ENCODE results near the gene ARHGAP18. TPM values are rescaled to one million over a fixed set of nuclear protein-coding genes. Genes with fewer than 3 reads are reported as not detected.

Gene ARHGAP18
- total RNA-seq, 2 donors from 2014 or later = 18.7 to 28.3 TPM

DNA sequence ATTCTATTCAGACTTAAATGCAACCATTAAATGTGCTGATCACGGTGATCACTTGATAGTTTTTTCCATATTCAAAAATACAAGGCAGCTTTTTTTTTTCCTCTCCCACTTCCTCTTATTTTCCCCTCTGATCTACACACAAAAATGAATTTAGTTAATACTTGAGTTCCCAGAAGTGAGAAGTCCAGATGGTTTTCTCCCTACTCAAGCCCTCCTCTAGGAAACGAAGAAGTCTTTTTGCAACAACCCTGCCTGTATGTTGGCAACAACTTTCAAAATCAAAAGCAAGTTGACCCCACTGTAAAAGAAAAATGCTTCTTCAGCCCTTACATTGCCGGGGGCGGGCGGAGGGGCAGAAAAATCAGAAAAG is 24.3 kb downstream of the ARHGAP18 start:
- H3K9ac ChIP-seq (ENCODE audit: low read depth in 2 of 2, low read length in 2 of 2) = no peak overlapping the region
- H3K27ac ChIP-seq = peak overlapping the region; percentile 46
- TF ChIP-seq, protein P1, sequence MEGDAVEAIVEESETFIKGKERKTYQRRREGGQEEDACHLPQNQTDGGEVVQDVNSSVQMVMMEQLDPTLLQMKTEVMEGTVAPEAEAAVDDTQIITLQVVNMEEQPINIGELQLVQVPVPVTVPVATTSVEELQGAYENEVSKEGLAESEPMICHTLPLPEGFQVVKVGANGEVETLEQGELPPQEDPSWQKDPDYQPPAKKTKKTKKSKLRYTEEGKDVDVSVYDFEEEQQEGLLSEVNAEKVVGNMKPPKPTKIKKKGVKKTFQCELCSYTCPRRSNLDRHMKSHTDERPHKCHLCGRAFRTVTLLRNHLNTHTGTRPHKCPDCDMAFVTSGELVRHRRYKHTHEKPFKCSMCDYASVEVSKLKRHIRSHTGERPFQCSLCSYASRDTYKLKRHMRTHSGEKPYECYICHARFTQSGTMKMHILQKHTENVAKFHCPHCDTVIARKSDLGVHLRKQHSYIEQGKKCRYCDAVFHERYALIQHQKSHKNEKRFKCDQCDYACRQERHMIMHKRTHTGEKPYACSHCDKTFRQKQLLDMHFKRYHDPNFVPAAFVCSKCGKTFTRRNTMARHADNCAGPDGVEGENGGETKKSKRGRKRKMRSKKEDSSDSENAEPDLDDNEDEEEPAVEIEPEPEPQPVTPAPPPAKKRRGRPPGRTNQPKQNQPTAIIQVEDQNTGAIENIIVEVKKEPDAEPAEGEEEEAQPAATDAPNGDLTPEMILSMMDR (IDR thresholded peaks at IDR 0.05) = no peak
- no peak overlapping the region for H3K4me3 ChIP-seq
- no peaks in the 10 kb centered on the region for H3K9me3 ChIP-seq
- intact Hi-C loops (cut with DNase I) = no loop called here
- no peaks in the 10 kb centered on the region for H3K36me3 ChIP-seq
- H3K27me3 ChIP-seq = no peaks in the 10 kb centered on the region
- no peak for DNase-seq
- peaks cover 8% of the 10 kb centered on the region for H3K4me1 ChIP-seq

DNA sequence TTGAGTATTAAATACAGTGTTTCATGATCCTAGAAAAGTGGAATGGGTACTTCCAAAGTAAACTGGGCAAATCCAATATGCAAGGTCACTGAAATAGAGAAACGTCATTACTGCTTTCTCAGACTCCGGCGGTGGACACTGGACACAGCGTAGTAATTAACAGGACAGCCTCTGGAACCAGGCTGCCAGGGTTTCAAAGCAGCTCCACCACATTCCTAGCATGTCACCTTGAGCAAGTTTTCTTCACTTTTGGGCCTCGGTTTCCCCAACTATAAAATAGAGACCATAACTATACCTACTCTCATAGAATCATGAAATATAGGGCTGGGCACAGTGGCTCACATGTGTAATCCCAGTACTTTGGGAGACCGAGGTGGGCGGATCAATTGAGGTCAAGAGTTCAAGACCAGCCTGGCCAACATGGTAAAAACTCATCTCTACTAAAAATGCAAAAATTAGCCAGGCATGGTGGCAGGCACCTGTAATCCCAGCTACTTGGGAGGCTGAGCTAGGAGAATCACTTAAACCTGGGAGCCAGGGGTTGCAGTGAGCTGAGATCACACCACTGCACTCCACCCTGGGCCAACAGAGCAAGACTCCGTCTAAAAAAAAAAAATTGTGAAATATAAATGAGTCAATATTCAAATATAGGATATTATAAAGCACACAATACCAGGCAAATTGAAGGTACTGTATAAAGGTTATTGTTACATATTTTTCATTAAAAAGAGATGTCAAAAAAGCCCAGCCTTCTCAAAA is 24.9 kb downstream of the ARHGAP18 start:
- H3K9ac ChIP-seq (ENCODE audit: low read depth in 2 of 2, low read length in 2 of 2) = no peak overlapping the region
- DNase-seq = no peak

DNA sequence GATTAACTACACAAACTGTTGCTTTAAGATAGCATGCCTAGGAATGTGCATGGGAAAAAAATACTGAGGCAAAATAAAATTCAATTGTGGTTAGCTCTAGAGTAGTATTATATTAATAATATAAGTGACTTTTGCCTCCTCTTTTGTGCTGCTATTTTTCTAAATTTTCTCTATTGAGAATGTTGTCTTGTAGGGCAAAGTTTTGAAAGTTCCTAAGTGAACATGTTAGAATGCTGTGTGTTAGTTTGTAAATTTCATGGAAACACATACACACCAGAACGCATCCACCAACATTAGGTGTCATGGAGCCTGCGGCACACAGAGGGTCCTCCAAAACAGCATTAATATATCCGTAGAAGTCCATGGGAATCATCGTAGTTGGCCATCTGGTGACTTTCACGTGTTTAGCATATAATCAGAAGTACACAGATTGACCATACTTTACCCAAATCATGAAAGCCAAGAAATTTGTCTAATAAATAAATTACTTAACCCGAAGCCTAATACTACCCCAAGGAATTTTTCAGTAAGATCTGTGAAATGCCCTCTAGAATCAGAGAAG is 25.6 kb downstream of the ARHGAP18 start:
- Histone ChIP-seq H3K27me3 (no peaks in the 10 kb centered on the region), H3K4me3 (no peak overlapping the region), H3K27ac (peak overlapping the region; percentile 62), H3K9me3 (no peaks in the 10 kb centered on the region), H3K4me1 (peaks cover 8% of the 10 kb centered on the region), H3K36me3 (no peaks in the 10 kb centered on the region), H3K9ac (ENCODE audit: low read depth in 2 of 2, low read length in 2 of 2) (peak overlapping the region in 1 of 2 donors; percentile 38)
- intact Hi-C loops (cut with DNase I) = no loop called here
- DNase-seq = no peak
- TF ChIP-seq, protein P1 (IDR thresholded peaks at IDR 0.05) = no peak

More for the DNA sequence above, 24.9 kb downstream of the ARHGAP18 start:
- H3K4me1 ChIP-seq = peaks cover 8% of the 10 kb centered on the region
- H3K9me3 ChIP-seq = no peaks in the 10 kb centered on the region
- peak overlapping the region; percentile 62 for H3K27ac ChIP-seq
- H3K36me3 ChIP-seq = no peaks in the 10 kb centered on the region
- H3K4me3 ChIP-seq = no peak overlapping the region
- TF ChIP-seq, protein P1 (IDR thresholded peaks at IDR 0.05) = no peak
- H3K27me3 ChIP-seq = no peaks in the 10 kb centered on the region
- intact Hi-C loops (cut with DNase I) = no loop called here

DNA sequence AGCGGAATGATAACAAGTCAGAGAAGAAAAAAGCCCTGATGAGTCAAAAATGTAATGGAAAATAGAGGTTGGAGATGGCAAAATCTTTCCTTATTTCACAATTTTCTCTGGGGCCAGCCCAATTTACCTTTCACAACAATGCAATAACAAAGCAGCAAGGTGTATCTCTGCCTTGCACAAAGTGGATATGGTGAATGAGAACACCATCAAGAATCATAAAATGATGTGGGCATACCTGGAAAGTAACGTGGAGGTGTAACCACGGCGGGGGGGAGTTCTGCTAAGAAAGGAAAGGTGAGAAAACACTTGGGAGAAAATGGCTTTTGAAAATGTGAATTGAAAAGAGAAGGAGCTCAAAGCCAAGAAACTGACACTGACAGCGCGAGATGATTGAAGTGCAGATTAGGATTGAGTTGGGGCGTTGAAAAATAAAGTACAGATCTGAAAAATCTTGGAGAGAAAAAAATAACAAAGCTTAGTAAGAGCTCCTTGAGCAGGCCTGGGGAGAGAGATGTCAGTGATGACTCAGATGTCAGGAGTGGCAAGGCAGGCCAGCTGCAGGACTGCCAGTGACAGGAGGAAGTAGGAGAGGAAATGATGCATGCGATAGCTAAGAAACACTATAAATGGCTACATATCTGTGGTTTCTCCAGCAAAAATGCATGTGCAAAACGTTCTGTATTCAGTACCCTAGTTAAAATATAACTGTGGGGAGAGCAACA is 26.2 kb downstream of the ARHGAP18 start:
- H3K4me1 ChIP-seq = peaks cover 8% of the 10 kb centered on the region
- peak; percentile 69 for DNase-seq
- peak overlapping the region; percentile 62 for H3K27ac ChIP-seq
- H3K9me3 ChIP-seq = no peaks in the 10 kb centered on the region
- TF ChIP-seq, protein P1 (IDR thresholded peaks at IDR 0.05) = no peak
- no peaks in the 10 kb centered on the region for H3K36me3 ChIP-seq
- no peaks in the 10 kb centered on the region for H3K27me3 ChIP-seq
- H3K9ac ChIP-seq (ENCODE audit: low read depth in 2 of 2, low read length in 2 of 2) = peak overlapping the region in 1 of 2 donors; percentile 4
- intact Hi-C loops (cut with DNase I) = no loop called here
- no peak overlapping the region for H3K4me3 ChIP-seq

DNA sequence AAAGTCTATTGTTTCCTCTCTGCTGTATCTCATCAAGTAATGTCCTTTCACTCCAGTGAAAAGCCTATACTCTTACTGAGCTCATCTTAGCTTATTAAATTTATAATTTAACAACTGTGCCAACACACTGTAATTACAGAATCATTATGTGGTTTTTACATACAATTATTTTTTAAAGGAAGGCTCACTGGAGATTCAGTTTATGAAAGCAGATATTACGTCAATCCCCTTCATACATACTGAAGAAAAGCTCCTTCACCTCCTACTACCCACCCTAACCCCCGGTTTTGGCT is 28.1 kb downstream of the ARHGAP18 start:
- H3K27ac ChIP-seq = no peak overlapping the region
- no peaks in the 10 kb centered on the region for H3K27me3 ChIP-seq
- H3K4me1 ChIP-seq = peaks cover 8% of the 10 kb centered on the region
- DNase-seq = no peak
- no peaks in the 10 kb centered on the region for H3K36me3 ChIP-seq
- H3K4me3 ChIP-seq = no peak overlapping the region
- intact Hi-C loops (cut with DNase I) = no loop called here
- H3K9ac ChIP-seq (ENCODE audit: low read depth in 2 of 2, low read length in 2 of 2) = no peak overlapping the region
- H3K9me3 ChIP-seq = no peaks in the 10 kb centered on the region
- TF ChIP-seq, protein P1 (IDR thresholded peaks at IDR 0.05) = no peak
